GM23248 (cell line): Measurements from ENCODE around the gene MYH6. TPM values are rescaled to one million over a fixed set of nuclear protein-coding genes. Genes with fewer than 3 reads are reported as not detected.

Experiments
- DNase-seq: peaks from one replicate; pipeline ENCODE4 v3.0.0-alpha.2; 2015
- H2AFZ ChIP-seq: fragments of 200-600 bp; sonication (generic); 2 replicates; pipeline ENCODE4 v1.6.1; 2016; ENCODE audit warnings: antibody characterized with exemption
- H3F3A ChIP-seq: fragments of 200-600 bp; sonication (generic); 2 replicates; pipeline ENCODE4 v1.6.1; 2016; ENCODE audit warnings: mild to moderate bottlenecking, antibody characterized with exemption, mixed run types; ENCODE audit not compliant: insufficient read depth
- H3K27ac ChIP-seq: fragments of 200-600 bp; sonication (generic); 2 replicates; pipeline ENCODE4 v1.5.1; 2016; ENCODE audit warnings: mild to moderate bottlenecking
- H3K27me3 ChIP-seq: fragments of 200-600 bp; sonication (generic); replicated peaks from 2 replicates; pipeline ENCODE4 v1.6.1; 2016; ENCODE audit warnings: mild to moderate bottlenecking; ENCODE audit not compliant: insufficient read depth
- H3K36me3 ChIP-seq: fragments of 200-600 bp; sonication (generic); 2 replicates; pipeline ENCODE4 v1.6.1; 2016; ENCODE audit warnings: low read depth, mild to moderate bottlenecking
- H3K4me1 ChIP-seq: fragments of 200-600 bp; sonication (generic); 2 replicates; pipeline ENCODE4 v1.6.1; 2016; ENCODE audit warnings: mild to moderate bottlenecking; ENCODE audit not compliant: insufficient read depth
- H3K4me2 ChIP-seq: fragments of 200-600 bp; sonication (generic); one replicate; pipeline ENCODE4 v1.6.1; 2016; ENCODE audit warnings: mild to moderate bottlenecking; ENCODE audit not compliant: unreplicated experiment
- H3K4me3 ChIP-seq: fragments of 200-600 bp; sonication (generic); 2 replicates; pipeline ENCODE4 v1.5.1; 2016; ENCODE audit warnings: mild to moderate bottlenecking
- H3K79me2 ChIP-seq: fragments of 200-600 bp; sonication (generic); 2 replicates; pipeline ENCODE4 v1.6.1; 2016; ENCODE audit warnings: mild to moderate bottlenecking; ENCODE audit not compliant: insufficient read depth
- H3K9ac ChIP-seq: fragments of 200-600 bp; sonication (generic); 2 replicates; pipeline ENCODE4 v1.6.1; 2016; ENCODE audit warnings: mild to moderate bottlenecking
- H3K9me2 ChIP-seq: fragments of 200-600 bp; sonication (generic); 2 replicates; pipeline ENCODE4 v1.6.1; 2016; ENCODE audit warnings: mixed run types, mild to moderate bottlenecking, moderate library complexity; ENCODE audit not compliant: insufficient read depth
- H3K9me3 ChIP-seq: fragments of 200-600 bp; sonication (generic); one replicate; pipeline ENCODE4 v1.6.1; 2017; ENCODE audit warnings: low read depth
- H4K20me1 ChIP-seq: fragments of 200-600 bp; sonication (generic); 2 replicates; pipeline ENCODE4 v1.6.0; 2016; ENCODE audit not compliant: insufficient read depth
- EZH2 ChIP-seq: fragments of 200-600 bp; sonication (generic); IDR thresholded peaks from 2 replicates; pipeline ENCODE4 v1.6.1; 2018; ENCODE audit warnings: antibody characterized with exemption, mild to moderate bottlenecking; ENCODE audit not compliant: insufficient read depth, poor library complexity, severe bottlenecking
- EZH2phosphoT487 ChIP-seq: fragments of 200-600 bp; sonication (generic); IDR thresholded peaks from 2 replicates; pipeline ENCODE4 v1.6.1; 2018; ENCODE audit warnings: antibody characterized with exemption, moderate library complexity, mild to moderate bottlenecking, low read depth; ENCODE audit not compliant: insufficient read depth
- WGBS, 2 experiments: methylation state at CpG; one replicate each; pipeline ENCODE4 v1.1.6; 2015 to 2017; ENCODE audit warnings: low lambda C conversion rate in 2 of 2, low coverage in 1 of 2; ENCODE audit errors: missing lambda C conversion rate in 2 of 2; 5-methylcytosine and 5-hydroxymethylcytosine counted together
- in situ Hi-C: fragments of 300-500 bp; cut with MboI; formaldehyde crosslinking; loops from 2 replicates; pipeline ENCODE4 v1.15.0; 2020
- polyA plus RNA-seq: library from polyadenylated mRNA; unstranded; fragments of >200 nt; fragmentation: Nextera tagmentation; extraction: Ambion mirVana; gene quantifications from 2 replicates; pipeline ENCODE4 v1.2.1, GENCODE V29; 2016
- total RNA-seq: library from RNA; depleted of rRNA; stranded (reverse); fragments of >200 nt; shearing (Covaris generic); gene quantifications from 2 replicates; pipeline ENCODE4 v1.2.3, GENCODE V29; 2014

MYH6 gene
- total and polyA plus RNA-seq, 2 experiments from 2014 or later = not detected

DNA sequence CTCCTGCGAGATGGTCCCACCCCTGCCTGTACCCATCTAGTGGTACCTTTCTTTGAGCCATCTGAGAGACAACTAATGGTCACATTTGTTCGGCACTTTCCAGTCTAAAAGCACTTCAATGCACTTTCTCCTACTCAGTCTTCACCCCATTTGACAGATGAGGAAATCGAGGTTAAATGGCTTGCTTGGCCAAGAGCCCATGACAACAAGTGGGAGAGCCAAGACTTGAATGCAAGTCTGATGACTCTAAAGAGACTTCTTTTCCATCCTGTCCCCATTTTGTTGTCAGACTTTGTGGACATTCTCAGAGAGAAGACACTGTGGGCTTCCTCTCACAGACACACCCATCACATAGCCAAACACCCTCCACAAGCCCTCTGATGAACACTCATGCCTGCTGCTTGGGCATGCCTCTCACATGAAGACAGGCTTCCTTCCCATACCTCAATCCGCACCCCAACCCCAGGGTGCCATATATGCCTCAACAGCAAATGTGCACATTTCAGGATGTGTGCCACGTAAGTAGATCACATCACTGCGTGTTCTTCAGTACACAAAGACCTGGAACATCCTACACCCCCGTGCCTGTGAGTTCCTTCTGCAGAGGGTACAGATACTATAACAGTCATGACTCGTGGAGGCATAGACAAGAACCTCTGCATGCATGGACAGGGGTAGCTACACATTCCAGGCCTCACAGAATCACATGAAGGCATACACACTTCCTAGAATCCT, 26.6 kb upstream of the MYH6 start:
- Histone ChIP-seq H3F3A (no peaks in the 10 kb centered on the region), H3K79me2 (no peaks in the 10 kb centered on the region), H3K9me2 (no peaks in the 10 kb centered on the region), H3K9ac (no peak overlapping the region), H3K4me2 (no peak overlapping the region), H3K27me3 (peaks cover 16% of the 10 kb centered on the region), H3K4me3 (no peak overlapping the region), H3K9me3 (no peaks in the 10 kb centered on the region), H3K4me1 (no peaks in the 10 kb centered on the region), H3K36me3 (no peaks in the 10 kb centered on the region), H4K20me1 (no peaks in the 10 kb centered on the region), H3K27ac (no peak overlapping the region), H2AFZ (no peak overlapping the region)
- TF ChIP-seq EZH2phosphoT487 = no peak
- no peak for TF ChIP-seq EZH2
- WGBS, 2 experiments = 34 to 39% methylated on average over 8 of the region's 8 CpGs
- no peak for DNase-seq
- in situ Hi-C loops = no loop called here

DNA sequence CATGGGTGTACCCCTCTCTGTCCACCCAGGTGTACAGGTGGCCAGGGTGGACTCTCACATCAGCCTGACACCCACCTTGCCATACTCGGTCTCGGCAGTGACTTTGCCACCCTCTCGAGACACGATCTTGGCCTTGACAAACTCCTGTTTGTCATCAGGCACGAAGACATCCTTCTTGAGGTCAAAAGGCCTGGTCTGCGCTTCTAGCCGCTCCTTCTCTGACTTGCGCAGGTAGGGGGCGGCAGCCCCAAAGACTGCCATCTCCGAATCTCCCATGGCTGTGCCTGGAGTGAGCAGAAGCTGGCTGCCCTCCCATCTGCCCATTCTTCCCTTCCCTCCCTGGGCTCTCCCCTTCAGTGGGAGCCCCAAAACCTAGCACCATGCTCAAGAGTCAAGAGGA, 25.4 kb upstream of the MYH6 start:
- Histone ChIP-seq H3K79me2 (no peaks in the 10 kb centered on the region), H2AFZ (no peak overlapping the region), H3K36me3 (no peaks in the 10 kb centered on the region), H3K27ac (no peak overlapping the region), H3F3A (no peaks in the 10 kb centered on the region), H3K9ac (no peak overlapping the region), H3K4me1 (no peaks in the 10 kb centered on the region), H3K4me3 (no peak overlapping the region), H3K4me2 (no peak overlapping the region), H3K9me2 (no peaks in the 10 kb centered on the region), H3K27me3 (peaks cover 16% of the 10 kb centered on the region), H3K9me3 (no peaks in the 10 kb centered on the region), H4K20me1 (no peaks in the 10 kb centered on the region)
- in situ Hi-C loops = no loop called here
- WGBS, 2 experiments = 29 to 33% methylated on average over 10 of the region's 10 CpGs
- TF ChIP-seq EZH2 = no peak
- no peak for TF ChIP-seq EZH2phosphoT487
- DNase-seq = no peak

- Histone ChIP-seq H3F3A (no peaks in the 10 kb centered on the region), H2AFZ (no peak overlapping the region), H3K4me2 (no peak overlapping the region), H3K27me3 (peaks cover 16% of the 10 kb centered on the region), H3K4me1 (no peaks in the 10 kb centered on the region), H3K9ac (no peak overlapping the region), H4K20me1 (no peaks in the 10 kb centered on the region), H3K79me2 (no peaks in the 10 kb centered on the region), H3K4me3 (no peak overlapping the region), H3K27ac (no peak overlapping the region), H3K9me2 (no peaks in the 10 kb centered on the region), H3K9me3 (no peaks in the 10 kb centered on the region), H3K36me3 (no peaks in the 10 kb centered on the region)
- DNase-seq = no peak
- 53 to 54% methylated on average over 10 of the region's 10 CpGs for WGBS, 2 experiments
- TF ChIP-seq EZH2 (no peak), EZH2phosphoT487 (no peak)
- in situ Hi-C loops = no loop called here
Measured at GRCh38 chr14:23432946-23433345, 24.9 kb upstream of the MYH6 start.

DNA sequence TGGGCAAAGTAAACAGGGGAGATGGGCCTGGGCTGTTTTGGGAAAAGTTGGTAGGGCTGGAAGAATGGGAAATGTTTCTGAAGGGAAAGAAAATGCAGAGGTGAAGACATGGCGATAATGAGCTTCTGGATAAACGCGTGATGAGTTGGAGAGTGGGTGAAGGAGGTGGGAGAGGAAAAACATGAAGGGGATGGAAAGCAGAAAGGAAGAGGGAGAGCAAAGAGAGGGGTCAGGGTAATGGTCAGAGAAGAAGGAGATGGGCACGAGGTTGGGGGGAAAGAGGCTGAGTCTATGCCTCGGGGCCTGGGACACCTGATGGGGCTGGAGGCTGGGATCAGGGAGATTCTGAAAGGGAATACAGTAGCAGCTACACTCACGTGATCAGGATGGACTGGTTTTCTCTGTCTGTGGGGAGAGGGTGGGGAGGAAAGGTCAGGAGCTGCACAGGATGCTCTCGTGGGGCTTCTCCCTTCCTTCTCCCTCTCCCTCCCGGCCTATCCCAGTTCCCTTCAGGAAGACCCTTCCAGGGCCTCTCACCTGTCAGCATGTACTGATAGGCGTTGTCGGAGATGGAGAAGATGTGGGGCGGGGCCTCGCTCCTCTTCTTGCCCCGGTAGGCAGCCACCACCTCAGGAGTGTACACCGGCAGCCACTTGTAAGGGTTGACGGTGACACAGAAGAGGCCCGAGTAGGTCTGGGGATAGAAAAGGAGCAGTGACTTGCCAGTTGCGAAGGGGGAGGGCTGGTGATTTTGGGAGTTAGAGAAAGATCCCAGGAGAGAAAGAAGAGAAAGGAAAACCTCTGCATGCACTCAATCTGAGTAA, 24.2 kb upstream of the MYH6 start:
- Histone ChIP-seq H3K4me1 (no peaks in the 10 kb centered on the region), H3K4me3 (no peak overlapping the region), H3K27ac (no peak overlapping the region), H3F3A (no peaks in the 10 kb centered on the region), H3K9me2 (no peaks in the 10 kb centered on the region), H2AFZ (no peak overlapping the region), H3K36me3 (no peaks in the 10 kb centered on the region), H3K79me2 (no peaks in the 10 kb centered on the region), H3K4me2 (no peak overlapping the region), H3K27me3 (peaks cover 16% of the 10 kb centered on the region), H3K9ac (no peak overlapping the region), H4K20me1 (no peaks in the 10 kb centered on the region), H3K9me3 (no peaks in the 10 kb centered on the region)
- DNase-seq = no peak
- TF ChIP-seq EZH2phosphoT487 (no peak), EZH2 (no peak)
- in situ Hi-C loops = no loop called here
- 41 to 53% methylated on average over 13 to 17 of the region's 17 CpGs for WGBS, 2 experiments
